Adipose tissue (tissue), 3 donors: ENCODE data around the gene PNPLA1. TPM values are rescaled to one million over a fixed set of nuclear protein-coding genes. Genes with fewer than 3 reads are reported as not detected.

ENCODE experiments used
- H3K27ac ChIP-seq: one replicate; pipeline ENCODE4 v1.5.1; 2013; ENCODE audit warnings: low read depth, low read length
- WGBS, 3 donors: extraction: QIAGEN DNeasy Blood & Tissue Kit; methylation state at CpG; one replicate each; pipeline ENCODE4 v1.1.7; 2013; 5-methylcytosine and 5-hydroxymethylcytosine counted together
- polyA plus RNA-seq, 3 donors: library from polyadenylated mRNA; stranded (reverse); fragments of 200-250 nt; gene quantifications; one replicate each; pipeline ENCODE4 v1.2.3, GENCODE V29; 2013
- donor health status: healthy with polysubstance abuse.
- donor health status: Bipolar disorder and iron deficiency.
- donor health status: healthy.

The PNPLA1 gene
- polyA plus RNA-seq, 3 donors, result 0.02 to 0.22 (median 0.15) TPM

DNA sequence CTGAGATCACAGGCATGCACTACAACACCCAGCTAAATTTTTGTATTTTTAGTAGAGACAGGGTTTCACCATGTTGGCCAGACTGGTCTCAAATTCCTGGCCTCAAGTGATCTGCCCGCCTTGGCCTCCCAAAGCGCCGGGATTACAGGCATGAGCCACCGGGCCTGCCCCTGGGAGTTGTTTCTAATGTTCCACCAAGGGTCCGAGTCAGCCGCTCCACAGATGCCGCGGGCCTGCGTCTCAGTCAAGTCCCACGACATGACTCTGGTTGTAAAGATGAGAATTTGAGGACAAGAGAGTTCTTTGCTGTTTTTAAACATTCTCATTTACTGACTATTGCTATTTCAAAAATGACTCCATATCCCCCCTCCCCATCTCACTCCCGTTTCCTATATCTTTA, 36.0 kb downstream of the PNPLA1 start:
- WGBS, 3 donors, result 87 to 94% (median 92%) methylated on average over 11 of the region's 11 CpGs
- H3K27ac ChIP-seq, result no peak overlapping the region

DNA sequence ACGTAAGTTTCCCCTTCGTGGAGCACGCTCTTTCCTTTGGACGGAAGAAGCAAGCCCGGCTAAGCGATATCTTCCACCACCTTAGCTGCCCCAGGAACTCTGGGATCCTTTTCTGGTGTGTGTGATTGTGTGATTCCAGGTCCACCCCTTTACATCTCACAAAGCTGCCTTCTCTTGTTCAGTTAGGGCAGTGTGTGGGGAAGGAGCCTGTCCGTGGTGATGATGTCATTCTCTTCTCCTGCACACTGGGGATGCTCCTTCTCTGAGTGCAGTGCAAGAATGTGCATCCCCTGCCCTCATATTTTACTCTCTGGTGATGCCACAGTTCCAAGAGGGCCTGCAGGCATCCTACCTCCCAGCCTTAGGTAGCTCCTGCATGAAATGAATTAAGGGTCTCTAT, 36.5 kb downstream of the PNPLA1 start:
- 53 to 73% (median 72%) methylated on average over 7 of the region's 7 CpGs for WGBS, 3 donors

DNA sequence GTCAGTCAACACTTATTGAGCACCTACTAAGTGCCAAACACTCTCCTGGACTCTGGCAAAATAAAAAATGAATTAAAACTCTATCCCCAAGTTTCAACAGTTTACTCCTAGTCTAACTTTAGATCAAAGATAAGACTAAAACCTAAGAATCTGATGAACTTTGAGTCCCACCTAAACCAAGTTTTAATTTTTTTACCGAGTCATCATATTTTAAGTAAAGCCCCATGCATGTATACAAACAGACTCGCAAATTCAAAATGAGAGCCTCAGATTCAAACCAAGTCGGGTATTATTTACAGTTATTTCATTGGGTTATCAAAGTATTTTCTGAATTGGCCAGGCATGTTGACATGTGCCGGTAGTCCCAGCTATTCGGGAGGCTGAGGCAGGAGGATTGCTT, 38.7 kb downstream of the PNPLA1 start:
- no peak overlapping the region for H3K27ac ChIP-seq
- WGBS, 3 donors, result 94 to 95% (median 95%) methylated on average over 5 of the region's 5 CpGs

More for the DNA sequence above, 36.5 kb downstream of the PNPLA1 start:
- no peak overlapping the region for H3K27ac ChIP-seq

DNA sequence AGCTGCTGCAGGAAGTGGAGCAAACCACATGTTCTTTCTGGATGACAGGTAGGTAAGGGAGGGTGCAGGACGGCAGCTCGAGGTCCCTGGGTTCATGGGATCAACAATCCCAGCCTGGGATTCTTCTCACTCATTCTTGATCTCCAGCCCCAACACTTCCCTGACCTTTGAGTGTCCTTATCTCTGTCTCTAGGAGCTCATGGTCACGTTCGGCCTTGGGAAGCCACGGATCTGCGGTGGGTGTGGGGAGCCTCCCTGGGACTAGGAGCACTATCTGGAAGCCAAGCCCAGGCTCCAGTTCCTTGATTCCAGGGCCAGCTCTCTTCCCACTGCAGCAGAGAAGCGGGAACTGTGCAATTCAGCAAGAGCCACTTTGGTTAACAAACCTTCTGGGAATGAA, 39.3 kb downstream of the PNPLA1 start:
- no peak overlapping the region for H3K27ac ChIP-seq
- WGBS, 3 donors, result 27 to 65% (median 62%) methylated on average over 7 of the region's 7 CpGs

DNA sequence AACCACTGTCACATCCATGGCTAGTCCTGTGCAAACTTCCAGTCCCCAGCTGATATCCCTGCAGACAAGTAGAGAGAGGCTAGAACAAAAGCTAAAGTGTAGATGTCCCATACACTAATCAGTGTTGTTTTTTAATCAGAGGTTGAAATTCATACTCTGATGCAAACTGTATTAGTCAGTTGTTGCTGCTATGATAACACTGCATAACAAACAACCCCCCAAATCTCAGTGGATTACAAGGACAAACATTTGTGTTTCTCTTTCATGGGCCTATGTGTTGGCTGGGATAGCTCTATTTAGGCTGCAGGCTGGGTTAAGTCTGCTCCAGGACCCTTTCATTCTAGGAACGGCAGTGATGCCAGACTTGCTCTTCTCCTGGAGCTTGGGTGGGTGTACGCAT, 40.0 kb downstream of the PNPLA1 start:
- 91 to 98% (median 95%) methylated on average over 2 of the region's 2 CpGs for WGBS, 3 donors

DNA sequence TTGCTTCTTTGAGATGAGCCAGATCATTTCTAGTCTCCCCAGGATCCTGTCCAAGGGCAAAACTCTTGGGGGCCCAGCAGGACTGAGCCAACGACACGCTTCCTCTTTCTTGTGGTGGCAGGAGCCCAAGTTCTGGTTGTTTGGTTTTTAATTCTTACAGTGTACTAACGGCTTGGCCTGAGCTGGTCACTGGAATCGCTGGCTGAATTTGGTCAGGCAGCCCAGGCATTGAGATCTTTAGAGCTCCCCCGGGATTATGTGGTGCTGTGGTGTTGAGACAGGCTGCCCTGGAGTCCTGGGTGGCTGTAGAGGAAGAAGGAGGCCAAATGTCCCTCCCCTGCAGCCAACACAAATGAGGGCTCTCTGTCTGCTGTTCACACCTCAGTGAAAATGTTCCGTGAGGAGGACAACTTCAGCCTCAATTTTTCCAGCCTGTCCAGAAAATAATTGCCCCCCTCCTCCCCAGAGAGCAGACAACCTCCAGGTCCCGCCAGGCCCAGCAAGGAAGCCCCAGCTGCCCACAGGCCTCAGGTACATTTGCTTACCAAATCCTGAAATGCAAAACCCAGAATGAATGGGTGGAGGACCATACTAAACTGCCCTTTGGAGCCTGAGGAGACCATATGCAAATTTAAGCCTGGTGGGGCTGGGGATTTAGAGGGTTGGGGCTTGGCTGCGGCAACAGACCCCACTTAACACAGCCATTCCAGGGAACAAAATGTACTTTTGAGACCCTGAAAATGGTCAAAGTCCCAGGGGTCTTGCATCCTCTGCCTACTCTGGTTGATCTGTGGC, 43.2 kb downstream of the PNPLA1 start:
- WGBS, 3 donors, result 39 to 72% (median 48%) methylated on average over 8 of the region's 8 CpGs
- no peak overlapping the region for H3K27ac ChIP-seq

More for the DNA sequence above, 40.0 kb downstream of the PNPLA1 start:
- H3K27ac ChIP-seq, result no peak overlapping the region

DNA sequence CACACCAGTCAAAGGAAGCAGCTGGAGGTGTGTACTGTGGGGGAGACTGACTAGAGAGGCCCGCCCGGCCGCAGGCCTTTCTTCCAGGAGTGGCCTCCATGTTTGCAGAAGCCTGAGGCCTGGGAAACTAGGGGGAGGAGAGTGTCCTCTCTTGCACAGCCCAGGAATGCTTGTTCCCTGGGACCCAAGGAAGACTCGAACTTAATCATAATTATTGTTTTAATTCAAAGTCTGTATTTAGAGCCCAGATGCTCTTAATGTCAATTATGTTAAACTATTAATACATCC, 43.7 kb downstream of the PNPLA1 start:
- H3K27ac ChIP-seq, result no peak overlapping the region
- 88 to 91% (median 91%) methylated on average over 4 of the region's 4 CpGs for WGBS, 3 donors

DNA sequence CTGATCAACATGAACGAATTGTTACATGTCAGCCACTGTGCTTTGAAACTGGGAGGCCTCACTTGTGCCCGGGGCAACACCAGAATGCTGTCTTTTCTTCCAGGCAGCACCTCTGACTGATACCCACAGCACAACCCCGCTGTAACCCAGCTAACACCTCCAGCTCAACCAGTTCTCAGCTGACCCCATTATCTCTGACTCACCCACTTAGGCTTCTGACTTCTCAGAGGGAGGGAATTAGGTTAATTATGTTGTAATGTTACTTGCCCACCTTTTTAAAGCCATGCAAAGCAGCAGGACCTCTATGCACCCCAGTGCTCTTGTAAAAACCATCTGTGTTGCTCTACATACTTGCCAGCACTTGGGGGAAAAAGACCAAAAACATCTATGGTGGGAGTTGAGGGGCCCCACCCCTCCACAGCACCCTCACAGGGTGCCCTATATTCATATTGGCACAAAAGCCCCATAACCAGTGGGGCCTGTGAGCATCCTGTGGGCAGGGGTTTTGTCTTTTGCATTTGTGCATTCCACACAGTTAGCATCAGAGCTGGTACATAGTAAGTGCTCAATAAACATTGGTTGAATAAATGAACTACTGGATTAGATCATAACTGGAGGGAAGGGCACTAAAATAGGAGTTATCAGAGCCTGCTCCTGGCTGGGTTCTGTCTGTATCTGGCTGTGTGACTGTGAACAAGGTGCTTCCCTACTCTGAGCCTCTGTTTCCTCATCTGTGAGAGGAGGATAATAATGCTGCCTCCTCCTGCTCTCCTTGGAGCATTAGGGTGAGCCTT, 44.6 kb downstream of the PNPLA1 start:
- no peak overlapping the region for H3K27ac ChIP-seq

DNA sequence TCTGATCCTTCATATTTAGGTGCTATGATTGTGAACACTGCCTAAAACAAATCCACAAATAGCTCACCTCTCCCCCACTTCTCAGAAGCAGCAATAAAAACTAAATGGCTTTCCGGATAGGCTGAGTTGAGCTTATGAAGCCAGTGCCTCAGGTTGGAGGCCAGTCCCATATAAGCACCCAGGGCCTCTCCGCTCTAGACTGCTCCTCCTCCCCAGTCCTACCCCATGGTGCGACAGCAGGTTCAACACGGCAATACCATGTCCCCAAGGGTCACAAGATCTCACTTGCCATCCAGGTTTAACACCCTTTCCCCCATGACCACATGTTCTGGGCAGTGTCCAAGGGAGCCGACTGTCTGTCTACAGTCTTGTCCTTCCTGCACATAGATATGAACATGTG, 46.1 kb downstream of the PNPLA1 start:
- 80 to 91% (median 85%) methylated on average over 5 of the region's 5 CpGs for WGBS, 3 donors
- H3K27ac ChIP-seq, result no peak overlapping the region

More for the DNA sequence above, 44.6 kb downstream of the PNPLA1 start:
- 75 to 86% (median 79%) methylated on average over 3 of the region's 3 CpGs for WGBS, 3 donors

DNA sequence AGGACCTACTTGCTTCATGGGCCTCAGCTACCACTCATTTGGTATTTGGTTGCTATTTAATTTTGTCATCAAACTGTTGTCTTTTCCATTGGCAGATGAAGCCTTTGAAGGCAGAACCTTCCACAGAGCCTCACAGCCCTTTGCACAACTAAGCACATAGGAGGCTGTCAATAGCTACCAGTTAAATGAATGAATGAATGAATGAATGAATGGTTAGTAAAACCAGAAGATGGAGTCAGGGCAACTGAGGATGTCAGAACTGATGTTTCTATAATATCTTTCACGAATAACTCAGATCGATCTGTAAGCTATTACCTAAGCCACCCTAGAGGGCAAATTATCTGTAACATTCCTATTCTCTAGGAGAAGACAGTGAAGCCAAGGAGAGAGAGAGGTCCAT, 47.8 kb downstream of the PNPLA1 start:
- WGBS, 3 donors, result 93 to 97% (median 94%) methylated on average over 2 of the region's 2 CpGs

DNA sequence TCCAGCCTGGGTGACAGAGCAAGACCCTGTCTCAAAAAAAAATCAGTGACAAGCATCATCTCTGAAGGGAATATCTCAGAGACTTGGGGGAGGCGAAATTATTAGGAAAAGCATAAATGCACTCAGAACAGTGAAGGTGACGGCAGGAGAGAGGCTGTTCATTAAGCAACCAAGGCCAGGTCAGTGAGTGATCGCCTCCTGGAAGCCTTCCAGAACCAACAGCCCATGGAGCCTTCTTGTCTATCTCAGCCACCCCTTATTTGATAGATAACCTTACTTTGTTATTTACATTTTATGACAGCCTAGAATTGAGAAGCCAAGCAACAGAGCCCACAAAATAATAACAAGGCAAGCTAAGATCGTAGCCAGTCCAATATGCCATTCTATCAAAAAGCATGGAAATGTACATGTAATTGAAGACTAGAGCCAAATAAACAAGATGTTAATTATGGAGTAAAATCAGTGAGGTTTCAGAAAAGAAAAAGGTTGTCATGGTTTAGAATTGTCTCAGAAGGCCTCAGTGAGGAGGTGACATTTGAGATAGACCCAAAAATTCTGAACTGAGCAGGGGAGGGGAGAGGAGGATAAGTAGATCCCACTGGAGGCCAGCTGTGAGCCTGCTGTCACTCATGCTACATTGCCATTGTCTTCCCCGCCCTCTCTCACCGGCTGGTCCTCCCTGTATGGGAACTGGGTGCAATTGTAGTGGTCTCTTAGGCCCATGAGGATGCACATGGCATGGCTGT, 49.0 kb downstream of the PNPLA1 start:
- 55 to 85% (median 79%) methylated on average over 6 of the region's 6 CpGs for WGBS, 3 donors
- no peak overlapping the region for H3K27ac ChIP-seq

More for the DNA sequence above, 47.8 kb downstream of the PNPLA1 start:
- no peak overlapping the region for H3K27ac ChIP-seq

DNA sequence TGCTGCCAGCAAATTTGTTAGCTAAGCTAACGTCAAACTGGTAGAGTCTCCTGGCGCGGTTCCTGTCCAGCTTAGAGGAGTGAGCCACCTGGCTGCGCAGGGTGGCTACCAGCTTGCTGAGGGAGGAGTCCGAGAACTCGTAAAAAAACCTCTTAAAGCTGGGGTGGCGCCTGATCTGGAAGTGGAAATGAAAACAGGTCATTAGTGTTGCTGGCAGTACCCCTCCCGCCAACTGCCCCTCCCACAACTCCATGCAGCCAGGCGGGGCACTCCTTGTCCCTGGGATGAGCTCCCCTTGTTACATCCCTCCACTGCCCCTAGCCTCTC, 49.5 kb downstream of the PNPLA1 start:
- WGBS, 3 donors, result 81 to 93% (median 89%) methylated on average over 9 of the region's 9 CpGs
- H3K27ac ChIP-seq, result no peak overlapping the region

DNA sequence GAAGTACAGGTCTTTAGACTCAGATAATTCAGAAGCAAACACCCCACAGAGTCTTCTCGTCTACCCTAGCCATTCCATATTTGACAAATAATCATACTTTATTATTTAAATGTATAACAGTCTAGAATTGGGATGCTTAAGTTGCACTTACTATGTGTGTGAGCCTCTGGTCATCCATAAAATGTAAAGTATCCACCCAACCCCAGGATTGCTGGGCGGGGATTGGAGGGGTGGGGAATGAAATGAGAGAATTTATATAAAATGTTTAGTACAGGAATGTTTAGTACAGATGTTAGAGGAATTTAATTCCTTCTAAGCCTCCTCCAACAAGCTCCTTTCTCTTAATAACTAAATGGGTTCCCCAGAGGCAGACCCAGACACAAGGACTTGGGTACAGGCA, 50.0 kb downstream of the PNPLA1 start:
- 85 to 96% (median 88%) methylated on average over 2 of the region's 2 CpGs for WGBS, 3 donors
- H3K27ac ChIP-seq, result no peak overlapping the region

DNA sequence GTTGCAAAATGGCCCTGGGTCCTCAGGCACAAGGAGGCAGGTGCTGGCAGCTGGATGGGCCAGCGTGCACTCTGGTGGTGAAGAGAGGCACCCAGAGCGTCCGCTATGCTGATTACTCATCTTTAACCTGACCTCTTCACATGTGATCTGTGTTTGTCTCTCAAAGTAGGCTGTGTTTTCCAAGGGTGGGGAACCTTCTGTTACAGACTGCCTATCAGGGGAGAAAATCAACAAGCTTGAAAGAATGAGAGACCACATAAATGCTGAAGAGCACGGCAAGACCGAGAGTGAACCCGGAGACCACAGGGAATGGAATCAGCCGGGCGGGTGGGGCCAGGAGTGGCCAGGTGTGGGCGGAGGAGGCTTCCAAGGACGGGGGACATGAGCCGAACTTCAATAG, 50.6 kb downstream of the PNPLA1 start:
- WGBS, 3 donors, result 88 to 91% (median 89%) methylated on average over 11 of the region's 11 CpGs
- H3K27ac ChIP-seq, result no peak overlapping the region

DNA sequence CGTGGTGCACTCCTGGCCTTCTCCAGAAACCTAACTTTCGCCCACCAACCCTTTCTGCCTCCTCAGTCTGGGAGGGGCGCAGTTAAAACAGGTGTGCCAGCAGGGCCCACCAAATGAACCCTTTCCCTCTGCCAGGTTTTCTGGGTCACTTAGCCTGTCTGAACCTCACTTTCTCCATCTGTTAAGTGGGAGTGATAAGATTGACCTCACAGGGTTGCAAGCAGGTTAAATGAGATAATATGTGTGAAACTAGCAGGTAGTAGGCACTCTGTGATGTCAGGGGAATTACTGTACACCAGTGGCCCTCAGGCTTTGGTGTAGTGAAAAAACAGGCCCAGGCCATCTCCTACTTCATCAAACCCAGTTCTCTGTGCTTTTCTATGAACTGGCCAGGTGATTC, 52.7 kb downstream of the PNPLA1 start:
- no peak overlapping the region for H3K27ac ChIP-seq
- 87 to 100% (median 88%) methylated on average over 3 of the region's 3 CpGs for WGBS, 3 donors

DNA sequence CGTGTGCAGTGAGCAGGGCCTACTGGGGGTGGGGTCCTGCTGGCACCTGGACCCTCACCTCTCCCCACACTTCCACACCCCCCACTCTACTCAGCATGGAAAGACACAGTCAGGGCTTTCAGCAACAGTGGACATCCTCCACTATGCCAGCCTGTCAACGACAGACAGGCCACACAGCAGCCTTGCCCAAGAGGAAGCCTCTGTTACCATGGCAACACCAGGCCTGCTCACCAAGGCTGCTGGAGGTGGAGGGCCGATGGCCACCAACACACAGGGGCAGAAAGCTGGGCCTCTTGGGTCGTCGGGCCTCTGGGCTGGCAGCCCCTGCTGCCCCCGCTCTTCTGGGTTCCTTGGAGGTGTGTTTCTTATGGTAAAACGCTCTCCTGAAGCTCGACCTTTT, 53.2 kb downstream of the PNPLA1 start:
- WGBS, 3 donors, result 73 to 86% (median 75%) methylated on average over 8 of the region's 8 CpGs
- H3K27ac ChIP-seq, result no peak overlapping the region

DNA sequence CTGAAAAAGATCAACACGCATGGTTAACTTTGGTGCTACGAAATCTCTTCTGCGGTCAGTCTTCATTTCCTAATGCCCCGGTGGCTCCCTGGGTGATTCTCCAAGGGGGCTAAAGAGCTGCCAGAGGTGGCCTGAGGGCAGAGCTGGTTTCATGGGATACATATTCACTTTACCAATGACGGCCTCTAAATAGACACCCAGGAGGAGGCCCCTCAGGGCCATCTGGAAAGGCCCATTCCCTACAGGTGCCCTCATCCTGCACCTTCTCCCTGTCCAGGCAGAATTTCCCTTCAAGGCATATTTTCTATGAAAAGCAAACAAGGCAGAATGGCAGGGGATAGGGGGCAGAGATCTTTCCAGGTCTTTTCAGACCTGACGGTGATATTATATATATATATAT, 54.3 kb downstream of the PNPLA1 start:
- WGBS, 3 donors, result 78 to 94% (median 90%) methylated on average over 6 of the region's 6 CpGs
- H3K27ac ChIP-seq, result no peak overlapping the region

DNA sequence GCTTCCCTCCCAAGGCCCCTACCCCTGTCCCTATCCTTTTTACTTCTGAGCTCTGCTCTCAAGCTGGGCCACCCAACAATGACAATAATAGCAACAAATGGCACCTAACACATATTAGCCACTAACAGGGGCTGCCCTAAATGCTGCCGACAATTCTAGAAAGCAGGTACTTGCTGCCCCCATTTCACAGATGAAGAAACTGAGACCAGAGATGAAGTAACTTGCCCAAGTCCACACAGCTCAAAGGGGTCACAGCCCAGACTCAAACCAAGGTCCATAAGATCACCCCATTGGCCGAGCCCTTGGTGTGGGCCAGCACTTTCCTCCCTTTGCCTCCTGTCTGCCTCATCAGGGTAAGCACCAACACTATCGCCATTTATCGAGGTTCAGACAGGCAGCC, 54.9 kb downstream of the PNPLA1 start:
- WGBS, 3 donors, result 88 to 98% (median 91%) methylated on average over 4 of the region's 4 CpGs
- H3K27ac ChIP-seq, result no peak overlapping the region

DNA sequence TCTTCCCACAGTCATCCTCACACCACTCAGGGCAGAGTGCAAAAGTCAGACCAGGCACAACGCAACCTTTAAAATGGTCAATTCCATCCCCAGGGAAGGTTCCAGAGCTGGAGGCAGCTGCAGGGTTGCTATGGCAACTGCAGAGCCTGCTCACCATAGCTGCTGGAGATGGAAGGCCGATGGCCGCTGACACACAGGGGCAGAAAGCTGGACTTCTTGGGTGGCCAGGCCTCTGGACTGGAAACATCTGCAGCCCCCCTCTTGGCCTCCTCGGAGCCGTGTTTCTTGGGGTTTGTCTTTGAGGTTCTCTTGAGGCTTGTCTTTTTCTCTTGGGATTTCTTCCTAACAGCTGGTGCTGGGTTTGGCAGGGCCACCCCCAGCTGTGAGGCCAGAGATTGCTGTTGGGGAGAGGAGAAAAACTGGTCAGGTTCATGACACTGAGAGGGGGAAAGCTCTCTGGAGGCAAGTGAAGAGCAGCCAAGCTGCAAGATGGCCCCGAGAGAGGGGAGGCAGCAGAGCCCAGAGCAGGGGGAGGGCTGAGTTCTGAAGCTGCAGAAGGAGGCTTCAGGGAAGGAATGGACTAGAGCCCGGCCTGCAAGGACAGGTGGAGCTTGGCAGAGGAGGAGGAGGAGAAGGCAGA, 56.6 kb downstream of the PNPLA1 start:
- WGBS, 3 donors, result 70 to 83% (median 70%) methylated on average over 7 of the region's 7 CpGs
- H3K27ac ChIP-seq, result no peak overlapping the region
